CD4-positive, alpha-beta memory T cell (primary cell): ENCODE data around the gene LRCH3. TPM values are rescaled to one million over a fixed set of nuclear protein-coding genes. Genes with fewer than 3 reads are reported as not detected.
"Not testable (repeated sequence)": the region's sequence is repeated elsewhere in the genome, so short reads cannot be mapped to it uniquely, and the experiment has no call there.

ENCODE experiments used
- CTCF ChIA-PET: fragments of 350-600 bp; sonication (Branson Sonifier 250); formaldehyde crosslinking; loops from one replicate; lab custom pipeline; 2021; ENCODE audit warnings: inconsistent platforms; ENCODE audit not compliant: partially characterized antibody; lab: Charles Lee
- POLR2A ChIA-PET: fragments of 350-600 bp; sonication (Branson Sonifier 250); formaldehyde crosslinking; loops from one replicate; lab custom pipeline; 2021; ENCODE audit not compliant: partially characterized antibody; lab: Charles Lee
- DNase-seq, 5 donors: peaks; one replicate each; pipeline versions ENCODE4 v3.0.0 to v3.0.0-alpha.2; 2020 to 2022; ENCODE audit warnings: mixed read lengths in 1 of 5
- H3K27ac ChIP-seq: one replicate; pipeline ENCODE4 v1.7.0; 2013; ENCODE audit warnings: low read depth, low read length
- H3K27me3 ChIP-seq: 2 replicates; pipeline ENCODE4 v1.7.0; 2013; ENCODE audit warnings: mild to moderate bottlenecking, low read length, moderate library complexity; ENCODE audit not compliant: insufficient read depth
- H3K36me3 ChIP-seq: 2 replicates; pipeline ENCODE4 v1.7.0; 2013; ENCODE audit warnings: mild to moderate bottlenecking, low read length, moderate library complexity; ENCODE audit not compliant: insufficient read depth
- H3K4me1 ChIP-seq: 2 replicates; pipeline ENCODE4 v1.7.0; 2013; ENCODE audit warnings: mild to moderate bottlenecking, low read length, moderate library complexity; ENCODE audit not compliant: insufficient read depth
- H3K4me3 ChIP-seq, 2 donors: one replicate each; pipeline ENCODE4 v1.7.0; 2013; ENCODE audit warnings: low read length in 2 of 2, mild to moderate bottlenecking in 1 of 2
- H3K9me3 ChIP-seq, 2 donors: one replicate each; pipeline ENCODE4 v1.7.0; 2013; ENCODE audit warnings: low read length in 2 of 2, control low read depth in 1 of 2; ENCODE audit not compliant: control insufficient read depth in 1 of 2
- H3K27ac Mint-ChIP-seq, 7 donors: one replicate each; pipeline ENCODE4 v1.8.0; 2020 to 2021; ENCODE audit warnings: mixed read lengths in 7 of 7, mild to moderate bottlenecking in 6 of 7, inconsistent platforms in 3 of 7, moderate library complexity in 3 of 7
- H3K27me3 Mint-ChIP-seq, 2 donors: one replicate each; pipeline ENCODE4 v1.8.0; 2020 to 2021; ENCODE audit warnings: mixed read lengths in 2 of 2
- H3K36me3 Mint-ChIP-seq, 2 donors: one replicate each; pipeline ENCODE4 v1.8.0; 2020 to 2021; ENCODE audit warnings: mixed read lengths in 2 of 2, inconsistent platforms in 1 of 2, mild to moderate bottlenecking in 1 of 2
- H3K4me1 Mint-ChIP-seq, 4 donors: one replicate each; pipeline ENCODE4 v1.8.0; 2020 to 2021; ENCODE audit warnings: mixed read lengths in 4 of 4, mild to moderate bottlenecking in 1 of 4
- H3K4me3 Mint-ChIP-seq, 8 donors: one replicate each; pipeline ENCODE4 v1.8.0; 2020 to 2021; ENCODE audit warnings: mixed read lengths in 8 of 8, mild to moderate bottlenecking in 7 of 8, moderate library complexity in 6 of 8, inconsistent platforms in 3 of 8
- H3K9me3 Mint-ChIP-seq, 8 donors: one replicate each; pipeline ENCODE4 v1.8.0; 2020 to 2021; ENCODE audit warnings: mixed read lengths in 8 of 8, mild to moderate bottlenecking in 5 of 8, inconsistent platforms in 3 of 8, moderate library complexity in 1 of 8
- intact Hi-C: fragments of 100-400 bp; cut with micrococcal nuclease; formaldehyde crosslinking; loops from one replicate; pipeline ENCODE4 v1.15.1; 2023
- polyA plus RNA-seq, 2 donors: library from polyadenylated mRNA; unstranded; fragments of 300-500 nt; fragmentation: Illumina TruSeq; gene quantifications; one replicate each; pipeline ENCODE4 v1.2.3, GENCODE V29; 2021
- total RNA-seq, 2 experiments: library from RNA; stranded (reverse); gene quantifications; one replicate each; pipeline ENCODE4 v1.2.3, GENCODE V29; 2021

The LRCH3 gene
- total and polyA plus RNA-seq, 4 experiments from 2014 or later = 7.4 to 87.7 (median 48.7) TPM

DNA sequence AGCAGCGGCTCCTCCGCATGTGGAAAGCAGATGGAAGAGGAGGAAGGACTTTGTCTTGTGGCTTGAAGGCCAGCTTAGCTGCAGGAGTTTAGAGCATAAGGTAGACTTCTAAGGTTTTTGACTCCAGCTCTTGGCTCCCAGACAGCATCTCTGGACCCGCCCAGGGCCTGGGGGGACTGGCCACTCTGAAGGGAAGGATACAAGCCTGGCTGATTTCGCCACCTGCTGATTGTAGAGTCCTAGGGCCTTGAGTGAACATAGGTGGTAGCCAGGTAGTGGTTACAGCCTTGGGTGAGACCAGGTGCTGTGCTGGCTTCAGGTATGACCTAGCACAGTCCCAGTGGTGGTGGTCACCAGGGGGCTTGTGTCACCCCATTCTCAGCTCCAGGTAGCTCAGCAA lies 110.6 kb downstream of the LRCH3 start:
- POLR2A ChIA-PET = no interaction called here

DNA sequence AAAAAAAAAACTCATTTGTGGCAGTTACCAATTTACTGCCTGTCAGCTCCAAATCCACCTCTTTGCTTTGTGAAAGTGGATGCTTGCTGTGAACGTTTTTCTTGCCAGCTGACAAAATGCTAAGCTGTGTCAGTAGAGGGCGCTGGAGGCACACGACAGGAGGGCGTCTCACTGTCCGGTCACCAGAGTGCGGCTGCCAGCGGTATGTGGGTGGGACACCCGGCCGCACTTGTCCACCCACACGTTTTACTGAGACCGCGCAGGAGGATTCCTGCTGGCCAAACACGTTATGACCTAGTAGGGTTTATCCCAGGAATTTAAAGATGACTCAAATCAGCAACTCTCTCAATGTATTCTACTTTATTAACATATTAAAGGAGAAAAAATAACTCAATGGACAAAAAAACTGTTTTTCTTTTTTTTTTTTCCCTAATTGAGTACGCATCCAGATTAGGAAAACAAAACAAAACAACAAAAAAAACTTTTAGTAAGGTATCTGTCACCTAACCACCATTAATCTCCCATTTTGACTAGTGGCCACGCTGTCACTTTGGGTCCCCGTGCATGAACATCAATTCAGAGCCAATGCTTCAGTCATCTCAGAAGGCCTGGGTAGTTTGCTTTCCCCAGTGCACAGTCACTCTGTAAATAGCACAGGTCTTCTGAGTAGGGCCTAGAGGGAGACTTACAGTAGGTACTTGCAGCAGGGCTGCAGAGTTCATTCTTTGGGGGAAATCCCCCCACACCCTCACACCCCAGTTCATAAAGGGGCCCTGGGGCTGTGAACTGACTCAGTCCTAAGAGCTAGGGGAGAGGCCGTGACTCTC lies 115.2 kb downstream of the LRCH3 start:
- intact Hi-C loops = loop anchor here (1.0 kb wide), 1 partner anchor 37 kb away; no protein-coding TSS in a partner anchor
- DNase-seq = peak; percentile 61 to 74 (median 67)
- Histone ChIP-seq H3K4me3 (no peak overlapping the region), H3K4me1 (peaks cover 7% of the 10 kb centered on the region), H3K36me3 (no peaks in the 10 kb centered on the region), H3K9me3 (no peaks in the 10 kb centered on the region), H3K27ac (no peak overlapping the region), H3K27me3 (no peaks in the 10 kb centered on the region)
- H3K4me1 Mint-ChIP-seq = peaks cover 4 to 10% (median 7%) of the 10 kb centered on the region in 4 donors
- no peaks in the 10 kb centered on the region for H3K9me3 Mint-ChIP-seq
- peak overlapping the region in 3 of 7 donors; percentile 48 to 57 (median 53) for H3K27ac Mint-ChIP-seq
- ChIA-PET CTCF (interaction anchor here (0.7 to 3.9 kb wide), 15 partner anchors 8 to 157 kb away, joined by 3 to 32 read pairs (median 4); no protein-coding TSS in a partner anchor), POLR2A (interaction anchor here (0.7 kb wide), 1 partner anchor 36 kb away, joined by 3 read pairs; no protein-coding TSS in a partner anchor)
- H3K4me3 Mint-ChIP-seq = peak overlapping the region in 6 of 8 donors; percentile 26 to 68 (median 53)
- H3K36me3 Mint-ChIP-seq = peaks cover 0 to 3% of the 10 kb centered on the region in 2 donors
- H3K27me3 Mint-ChIP-seq = no peaks in the 10 kb centered on the region

More for the DNA sequence above, 110.6 kb downstream of the LRCH3 start:
- peaks cover 4 to 9% (median 7%) of the 10 kb centered on the region in 4 donors for H3K4me1 Mint-ChIP-seq
- no peak overlapping the region for H3K4me3 ChIP-seq
- H3K27ac Mint-ChIP-seq = no peak overlapping the region
- H3K27ac ChIP-seq = no peak overlapping the region
- no peaks in the 10 kb centered on the region for H3K27me3 ChIP-seq
- no peaks in the 10 kb centered on the region for H3K27me3 Mint-ChIP-seq
- H3K9me3 Mint-ChIP-seq = no peaks in the 10 kb centered on the region
- H3K36me3 ChIP-seq = no peaks in the 10 kb centered on the region
- no peaks in the 10 kb centered on the region for H3K36me3 Mint-ChIP-seq
- no peaks in the 10 kb centered on the region for H3K9me3 ChIP-seq
- CTCF ChIA-PET = interaction anchor here (1.4 kb wide), 1 partner anchor 14 kb away, joined by 3 read pairs; no protein-coding TSS in a partner anchor
- no peak overlapping the region for H3K4me3 Mint-ChIP-seq
- H3K4me1 ChIP-seq = peaks cover 7% of the 10 kb centered on the region
- intact Hi-C loops = no loop called here
- DNase-seq = no peak

- Mint-ChIP-seq H3K9me3 (no peaks in the 10 kb centered on the region), H3K4me3 (no peak overlapping the region), H3K27me3 (no peaks in the 10 kb centered on the region), H3K4me1 (peaks cover 4 to 10% (median 7%) of the 10 kb centered on the region in 4 donors), H3K27ac (peak overlapping the region in 4 of 7 donors; percentile 19 to 56 (median 40)), H3K36me3 (peaks cover 0 to 3% of the 10 kb centered on the region in 2 donors)
- CTCF ChIA-PET = interaction anchor here (3.9 kb wide), 1 partner anchor 37 kb away, joined by 32 read pairs; no protein-coding TSS in a partner anchor
- POLR2A ChIA-PET = no interaction called here
- DNase-seq = no peak
- Histone ChIP-seq H3K36me3 (no peaks in the 10 kb centered on the region), H3K27ac (no peak overlapping the region), H3K4me3 (no peak overlapping the region), H3K4me1 (peaks cover 7% of the 10 kb centered on the region), H3K27me3 (no peaks in the 10 kb centered on the region), H3K9me3 (no peaks in the 10 kb centered on the region)
- intact Hi-C loops = loop anchor here (1.0 kb wide), 1 partner anchor 36 kb away; no protein-coding TSS in a partner anchor
Observed at GRCh38 chr3:197906850-197907187, 115.8 kb downstream of the LRCH3 start.

DNA sequence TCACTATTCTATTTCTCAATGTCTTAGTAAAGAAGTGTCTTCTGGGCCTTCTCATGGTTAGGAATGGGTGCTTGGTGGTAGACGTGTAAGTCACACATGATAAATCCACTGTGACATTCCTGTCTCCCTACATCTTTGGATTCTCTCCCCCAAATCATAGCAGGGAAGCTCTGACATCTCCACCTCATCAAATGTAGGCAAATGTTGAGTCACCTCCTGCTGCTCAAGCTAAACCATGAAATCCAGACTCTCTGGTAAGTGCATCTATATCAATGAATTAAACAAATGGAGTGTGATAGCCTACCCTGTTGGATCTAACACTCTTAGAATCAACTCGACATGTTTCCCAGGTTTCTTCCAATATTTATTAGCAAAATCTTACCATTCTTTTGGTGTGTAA lies 116.1 kb downstream of the LRCH3 start:
- Mint-ChIP-seq H3K36me3 (peaks cover 0 to 3% of the 10 kb centered on the region in 2 donors), H3K9me3 (no peaks in the 10 kb centered on the region)

GRCh38 chr3:197908550-197908949 lies 117.5 kb downstream of the LRCH3 start:
- H3K4me3 Mint-ChIP-seq, H3K4me3 ChIP-seq, intact Hi-C loops, H3K36me3 ChIP-seq, H3K36me3 Mint-ChIP-seq, DNase-seq, H3K27me3 ChIP-seq, H3K4me1 ChIP-seq, H3K27me3 Mint-ChIP-seq, H3K27ac ChIP-seq, CTCF ChIA-PET, H3K9me3 ChIP-seq, H3K27ac Mint-ChIP-seq, H3K4me1 Mint-ChIP-seq, H3K9me3 Mint-ChIP-seq, POLR2A ChIA-PET: not testable (repeated sequence)

More for the DNA sequence above, 116.1 kb downstream of the LRCH3 start:
- ChIA-PET POLR2A (no interaction called here), CTCF (interaction anchor here (3.9 kb wide), 1 partner anchor 36 kb away, joined by 32 read pairs; no protein-coding TSS in a partner anchor)
- no peaks in the 10 kb centered on the region for H3K27me3 Mint-ChIP-seq
- H3K27ac Mint-ChIP-seq = peak overlapping the region in 2 of 7 donors; percentile 1 to 19
- H3K36me3 ChIP-seq = no peaks in the 10 kb centered on the region
- H3K4me3 Mint-ChIP-seq = no peak overlapping the region
- H3K4me1 Mint-ChIP-seq = peaks cover 4 to 10% (median 7%) of the 10 kb centered on the region in 4 donors
- intact Hi-C loops = no loop called here
- H3K27ac ChIP-seq = no peak overlapping the region
- H3K4me1 ChIP-seq = peaks cover 7% of the 10 kb centered on the region
- H3K9me3 ChIP-seq = no peaks in the 10 kb centered on the region
- no peaks in the 10 kb centered on the region for H3K27me3 ChIP-seq
- no peak overlapping the region for H3K4me3 ChIP-seq
- DNase-seq = no peak

GRCh38 chr3:197908957-197909701 lies 118.1 kb downstream of the LRCH3 start:
- Histone ChIP-seq H3K9me3 (no peaks in the 10 kb centered on the region), H3K4me1 (peaks cover 7% of the 10 kb centered on the region), H3K27ac (no peak overlapping the region), H3K36me3 (no peaks in the 10 kb centered on the region), H3K4me3 (no peak overlapping the region), H3K27me3 (no peaks in the 10 kb centered on the region)
- Mint-ChIP-seq H3K9me3 (no peaks in the 10 kb centered on the region), H3K4me1 (peaks cover 4 to 10% (median 7%) of the 10 kb centered on the region in 4 donors), H3K36me3 (peaks cover 0 to 3% of the 10 kb centered on the region in 2 donors), H3K27me3 (no peaks in the 10 kb centered on the region), H3K4me3 (no peak overlapping the region), H3K27ac (no peak overlapping the region)
- no peak for DNase-seq
- intact Hi-C loops = no loop called here
- CTCF ChIA-PET = no interaction called here
- POLR2A ChIA-PET = no interaction called here
